ENCODE data around the gene DENND5B.
"Not testable (repeated sequence)": the region's sequence is repeated elsewhere in the genome, so short reads cannot be mapped to it uniquely, and the experiment has no call there.

DENND5B gene

GRCh38 chr12:31423405-31423804 is 167.5 kb downstream of the DENND5B start:
- H3K27me3 ChIP-seq (ENCODE audit: control insufficient read depth in 1 of 2, insufficient read depth in 2 of 2, low read length in 2 of 2): no peaks in the 10 kb centered on the region

GRCh38 chr12:31412292-31412801 is 178.6 kb downstream of the DENND5B start:
- no peak overlapping the region for H3K4me3 ChIP-seq (ENCODE audit: low read length in 2 of 2)
- no peaks in the 10 kb centered on the region for H3K4me1 ChIP-seq (ENCODE audit: control insufficient read depth, insufficient read depth, low read length)
- H3K9ac ChIP-seq (ENCODE audit: low read length in 2 of 2): no peak overlapping the region
- no peaks in the 10 kb centered on the region for H3K27me3 ChIP-seq (ENCODE audit: control insufficient read depth in 1 of 2, insufficient read depth in 2 of 2, low read length in 2 of 2)
- no peaks in the 10 kb centered on the region for H3K9me3 ChIP-seq (ENCODE audit: control insufficient read depth in 2 of 2, low read length in 2 of 2)
- peaks cover 9 to 14% of the 10 kb centered on the region in 2 donors for H3K36me3 ChIP-seq (ENCODE audit: control insufficient read depth in 2 of 2, insufficient read depth in 2 of 2, low read length in 2 of 2)
- H3K27ac ChIP-seq (ENCODE audit: low read length): no peak overlapping the region

More at GRCh38 chr12:31423405-31423804, 167.5 kb downstream of the DENND5B start:
- peaks cover 9 to 19% of the 10 kb centered on the region in 2 donors for H3K36me3 ChIP-seq (ENCODE audit: control insufficient read depth in 2 of 2, insufficient read depth in 2 of 2, low read length in 2 of 2)
- no peak overlapping the region for H3K4me3 ChIP-seq (ENCODE audit: low read length in 2 of 2)
- H3K9ac ChIP-seq (ENCODE audit: low read length in 2 of 2): no peak overlapping the region
- H3K27ac ChIP-seq (ENCODE audit: low read length): no peak overlapping the region
- H3K9me3 ChIP-seq (ENCODE audit: control insufficient read depth in 2 of 2, low read length in 2 of 2): no peaks in the 10 kb centered on the region
- no peaks in the 10 kb centered on the region for H3K4me1 ChIP-seq (ENCODE audit: control insufficient read depth, insufficient read depth, low read length)

- Histone ChIP-seq H3K27ac (ENCODE audit: low read length) (no peak overlapping the region), H3K4me3 (ENCODE audit: low read length in 2 of 2) (no peak overlapping the region), H3K27me3 (ENCODE audit: control insufficient read depth in 1 of 2, insufficient read depth in 2 of 2, low read length in 2 of 2) (no peaks in the 10 kb centered on the region)
Measured at GRCh38 chr12:31408763-31409162, 182.2 kb downstream of the DENND5B start.

GRCh38 chr12:31407562-31407961 is 183.4 kb downstream of the DENND5B start:
- Histone ChIP-seq H3K27ac (ENCODE audit: low read length) (no peak overlapping the region), H3K9ac (ENCODE audit: low read length in 2 of 2) (no peak overlapping the region), H3K27me3 (ENCODE audit: control insufficient read depth in 1 of 2, insufficient read depth in 2 of 2, low read length in 2 of 2) (no peaks in the 10 kb centered on the region), H3K9me3 (ENCODE audit: control insufficient read depth in 2 of 2, low read length in 2 of 2) (no peaks in the 10 kb centered on the region), H3K4me1 (ENCODE audit: control insufficient read depth, insufficient read depth, low read length) (no peaks in the 10 kb centered on the region), H3K36me3 (ENCODE audit: control insufficient read depth in 2 of 2, insufficient read depth in 2 of 2, low read length in 2 of 2) (peaks cover 0 to 8% of the 10 kb centered on the region in 2 donors), H3K4me3 (ENCODE audit: low read length in 2 of 2) (no peak overlapping the region)

More at GRCh38 chr12:31408763-31409162, 182.2 kb downstream of the DENND5B start:
- H3K9ac ChIP-seq (ENCODE audit: low read length in 2 of 2): no peak overlapping the region
- no peaks in the 10 kb centered on the region for H3K9me3 ChIP-seq (ENCODE audit: control insufficient read depth in 2 of 2, low read length in 2 of 2)
- peaks cover 7 to 14% of the 10 kb centered on the region in 2 donors for H3K36me3 ChIP-seq (ENCODE audit: control insufficient read depth in 2 of 2, insufficient read depth in 2 of 2, low read length in 2 of 2)
- no peaks in the 10 kb centered on the region for H3K4me1 ChIP-seq (ENCODE audit: control insufficient read depth, insufficient read depth, low read length)

GRCh38 chr12:31406345-31406744 is 184.6 kb downstream of the DENND5B start:
- Histone ChIP-seq H3K9me3 (ENCODE audit: control insufficient read depth in 2 of 2, low read length in 2 of 2) (no peaks in the 10 kb centered on the region), H3K36me3 (ENCODE audit: control insufficient read depth in 2 of 2, insufficient read depth in 2 of 2, low read length in 2 of 2) (peaks cover 0 to 8% of the 10 kb centered on the region in 2 donors), H3K4me1 (ENCODE audit: control insufficient read depth, insufficient read depth, low read length) (no peaks in the 10 kb centered on the region), H3K27me3 (ENCODE audit: control insufficient read depth in 1 of 2, insufficient read depth in 2 of 2, low read length in 2 of 2) (no peaks in the 10 kb centered on the region), H3K27ac (ENCODE audit: low read length) (no peak overlapping the region), H3K9ac (ENCODE audit: low read length in 2 of 2) (no peak overlapping the region), H3K4me3 (ENCODE audit: low read length in 2 of 2) (no peak overlapping the region)

DNA sequence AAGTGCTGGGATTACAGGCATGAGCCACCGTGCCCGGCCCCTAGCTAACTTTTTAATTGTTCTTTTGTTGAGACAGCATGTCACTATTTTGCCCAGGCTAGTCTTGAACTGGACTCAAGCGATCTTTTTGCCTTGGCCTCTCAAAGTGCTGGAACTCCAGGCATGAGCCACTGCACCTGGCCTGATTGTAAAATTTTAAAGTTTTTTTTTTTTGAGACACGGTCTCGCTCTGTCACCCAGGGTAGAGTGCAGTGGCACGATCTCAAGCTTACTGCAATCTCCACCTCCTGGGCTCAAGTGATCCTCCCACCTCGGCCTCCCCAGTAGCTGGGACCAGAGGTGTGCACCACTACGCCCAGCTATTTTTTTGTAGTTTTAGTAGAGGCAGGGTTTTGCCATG is 185.9 kb downstream of the DENND5B start:
- peaks cover 3 to 8% of the 10 kb centered on the region in 2 donors for H3K36me3 ChIP-seq (ENCODE audit: control insufficient read depth in 2 of 2, insufficient read depth in 2 of 2, low read length in 2 of 2)
- no peak overlapping the region for H3K27ac ChIP-seq (ENCODE audit: low read length)
- no peak overlapping the region for H3K4me3 ChIP-seq (ENCODE audit: low read length in 2 of 2)
- no peak overlapping the region for H3K9ac ChIP-seq (ENCODE audit: low read length in 2 of 2)
- H3K9me3 ChIP-seq (ENCODE audit: control insufficient read depth in 2 of 2, low read length in 2 of 2): no peaks in the 10 kb centered on the region
- no peaks in the 10 kb centered on the region for H3K4me1 ChIP-seq (ENCODE audit: control insufficient read depth, insufficient read depth, low read length)
- H3K27me3 ChIP-seq (ENCODE audit: control insufficient read depth in 1 of 2, insufficient read depth in 2 of 2, low read length in 2 of 2): no peaks in the 10 kb centered on the region

- not testable (repeated sequence) for H3K9ac ChIP-seq (ENCODE audit: low read length in 2 of 2); H3K4me1 ChIP-seq (ENCODE audit: control insufficient read depth, insufficient read depth, low read length); H3K27ac ChIP-seq (ENCODE audit: low read length); H3K9me3 ChIP-seq (ENCODE audit: control insufficient read depth in 2 of 2, low read length in 2 of 2); H3K4me3 ChIP-seq (ENCODE audit: low read length in 2 of 2); H3K27me3 ChIP-seq (ENCODE audit: control insufficient read depth in 1 of 2, insufficient read depth in 2 of 2, low read length in 2 of 2); H3K36me3 ChIP-seq (ENCODE audit: control insufficient read depth in 2 of 2, insufficient read depth in 2 of 2, low read length in 2 of 2)
Measured at GRCh38 chr12:31403099-31403607, 187.8 kb downstream of the DENND5B start.

GRCh38 chr12:31393004-31393550 is 197.9 kb downstream of the DENND5B start:
- Histone ChIP-seq H3K4me3 (ENCODE audit: low read length in 2 of 2) (no peak overlapping the region), H3K9me3 (ENCODE audit: control insufficient read depth in 2 of 2, low read length in 2 of 2) (no peaks in the 10 kb centered on the region), H3K27ac (ENCODE audit: low read length) (no peak overlapping the region), H3K36me3 (ENCODE audit: control insufficient read depth in 2 of 2, insufficient read depth in 2 of 2, low read length in 2 of 2) (peaks cover 9 to 19% of the 10 kb centered on the region in 2 donors), H3K9ac (ENCODE audit: low read length in 2 of 2) (no peak overlapping the region), H3K27me3 (ENCODE audit: control insufficient read depth in 1 of 2, insufficient read depth in 2 of 2, low read length in 2 of 2) (no peaks in the 10 kb centered on the region), H3K4me1 (ENCODE audit: control insufficient read depth, insufficient read depth, low read length) (no peaks in the 10 kb centered on the region)

GRCh38 chr12:31390991-31391390 is 199.9 kb downstream of the DENND5B start:
- H3K36me3 ChIP-seq (ENCODE audit: control insufficient read depth in 2 of 2, insufficient read depth in 2 of 2, low read length in 2 of 2): peaks cover 18 to 22% of the 10 kb centered on the region in 2 donors
- no peak overlapping the region for H3K9ac ChIP-seq (ENCODE audit: low read length in 2 of 2)
- no peak overlapping the region for H3K4me3 ChIP-seq (ENCODE audit: low read length in 2 of 2)
- no peak overlapping the region for H3K27ac ChIP-seq (ENCODE audit: low read length)
- no peaks in the 10 kb centered on the region for H3K27me3 ChIP-seq (ENCODE audit: control insufficient read depth in 1 of 2, insufficient read depth in 2 of 2, low read length in 2 of 2)
- no peaks in the 10 kb centered on the region for H3K4me1 ChIP-seq (ENCODE audit: control insufficient read depth, insufficient read depth, low read length)
- H3K9me3 ChIP-seq (ENCODE audit: control insufficient read depth in 2 of 2, low read length in 2 of 2): no peaks in the 10 kb centered on the region

GRCh38 chr12:31388713-31389112 is 202.2 kb downstream of the DENND5B start:
- no peak overlapping the region for H3K4me3 ChIP-seq (ENCODE audit: low read length in 2 of 2)
- H3K4me1 ChIP-seq (ENCODE audit: control insufficient read depth, insufficient read depth, low read length): no peaks in the 10 kb centered on the region
- H3K9ac ChIP-seq (ENCODE audit: low read length in 2 of 2): no peak overlapping the region
- H3K9me3 ChIP-seq (ENCODE audit: control insufficient read depth in 2 of 2, low read length in 2 of 2): no peaks in the 10 kb centered on the region
- no peak overlapping the region for H3K27ac ChIP-seq (ENCODE audit: low read length)
- H3K36me3 ChIP-seq (ENCODE audit: control insufficient read depth in 2 of 2, insufficient read depth in 2 of 2, low read length in 2 of 2): peaks cover 18 to 22% of the 10 kb centered on the region in 2 donors
- no peaks in the 10 kb centered on the region for H3K27me3 ChIP-seq (ENCODE audit: control insufficient read depth in 1 of 2, insufficient read depth in 2 of 2, low read length in 2 of 2)

DNA sequence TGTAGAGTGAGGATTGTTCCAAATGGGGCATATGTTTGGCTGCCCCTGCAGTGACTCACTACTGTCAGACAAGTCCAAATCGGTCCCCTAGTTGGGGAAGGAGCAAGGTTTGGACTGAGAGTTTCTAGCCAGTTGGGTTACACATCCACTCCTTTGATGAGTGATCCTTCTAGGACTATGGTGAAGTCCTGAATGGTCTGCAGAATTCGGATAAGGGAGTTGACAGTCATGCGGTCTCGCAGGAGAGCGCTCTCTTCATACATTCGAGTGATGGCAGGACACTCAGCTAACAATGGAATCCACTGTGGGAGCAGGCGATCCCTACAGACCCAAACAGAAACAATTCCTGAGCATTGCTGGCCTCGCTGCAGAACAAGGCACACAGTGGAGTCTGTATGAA is 203.5 kb downstream of the DENND5B start:
- H3K27me3 ChIP-seq (ENCODE audit: control insufficient read depth in 1 of 2, insufficient read depth in 2 of 2, low read length in 2 of 2): no peaks in the 10 kb centered on the region
- no peak overlapping the region for H3K9ac ChIP-seq (ENCODE audit: low read length in 2 of 2)
- H3K27ac ChIP-seq (ENCODE audit: low read length): no peak overlapping the region
- no peaks in the 10 kb centered on the region for H3K9me3 ChIP-seq (ENCODE audit: control insufficient read depth in 2 of 2, low read length in 2 of 2)
- H3K36me3 ChIP-seq (ENCODE audit: control insufficient read depth in 2 of 2, insufficient read depth in 2 of 2, low read length in 2 of 2): peaks cover 18 to 20% of the 10 kb centered on the region in 2 donors
- no peak overlapping the region for H3K4me3 ChIP-seq (ENCODE audit: low read length in 2 of 2)
- no peaks in the 10 kb centered on the region for H3K4me1 ChIP-seq (ENCODE audit: control insufficient read depth, insufficient read depth, low read length)
